Measurements from ENCODE around the gene WNT11. TPM values are rescaled to one million over a fixed set of nuclear protein-coding genes. Genes with fewer than 3 reads are reported as not detected.

The WNT11 gene
- total RNA-seq, 6 experiments from 2014 or later = not detected

- H3K27me3 Mint-ChIP-seq (ENCODE audit: insufficient read depth) = peaks cover 3% of the 10 kb centered on the region; the same call in 1 of the 2 replicates
- H3K36me3 Mint-ChIP-seq (ENCODE audit: low read depth) = peaks cover 9% of the 10 kb centered on the region; the same call in 1 of the 2 replicates
- H3K27ac Mint-ChIP-seq = no peak overlapping the region
- no peaks in the 10 kb centered on the region for H3K4me1 Mint-ChIP-seq (ENCODE audit: low read depth)
- H3K9me3 Mint-ChIP-seq = no peaks in the 10 kb centered on the region
- H3K4me3 Mint-ChIP-seq = no peak overlapping the region
- no peak for DNase-seq
- no peak for TF ChIP-seq CTCF (IDR thresholded peaks at IDR 0.05)
These were observed 65.3 kb downstream of the WNT11 start for GRCh38 chr11:76140912-76141574.

DNA sequence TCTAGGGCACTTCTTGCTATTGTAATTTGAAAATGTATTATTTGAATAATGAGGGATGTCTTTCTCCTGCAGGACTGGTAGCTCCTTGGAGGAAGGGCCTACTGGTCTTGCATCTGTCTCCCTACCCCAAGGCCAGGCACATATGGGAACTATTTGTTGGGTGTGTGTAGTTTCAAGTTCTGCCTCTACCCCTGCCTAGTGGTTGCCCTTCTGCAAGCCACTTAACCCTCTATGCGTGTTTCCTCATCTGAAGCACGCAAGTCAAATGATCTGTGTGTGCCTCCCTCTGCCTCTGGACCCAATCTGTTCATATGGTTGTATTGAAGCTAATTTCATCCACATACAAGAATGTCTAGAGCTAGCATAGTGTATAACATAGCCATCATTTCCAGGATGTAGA is 67.0 kb downstream of the WNT11 start:
- Mint-ChIP-seq H3K27ac (no peak overlapping the region), H3K27me3 (ENCODE audit: insufficient read depth) (peaks cover 1% of the 10 kb centered on the region; the same call in 1 of the 2 replicates), H3K4me3 (no peak overlapping the region), H3K36me3 (ENCODE audit: low read depth) (peaks cover 9% of the 10 kb centered on the region; the same call in 1 of the 2 replicates), H3K4me1 (ENCODE audit: low read depth) (peaks cover 7% of the 10 kb centered on the region; the same call in 1 of the 2 replicates), H3K9me3 (no peaks in the 10 kb centered on the region)
- DNase-seq = no peak
- no peak for TF ChIP-seq CTCF (IDR thresholded peaks at IDR 0.05)

Other genes starting within 250 kb of the WNT11 start
- gene THAP12, start 174.6 kb upstream of the WNT11 start, total RNA-seq (2021; fragmentation: NEBNext Ultra II Directional; extraction: Animal tissue kit (Norgen Biotek cat#: 25700)) = 10 to 100 TPM; 32.7 to 42.2 (median 36.3) TPM
- gene GVQW3, start 174.8 kb upstream of the WNT11 start, total RNA-seq (2021; fragmentation: NEBNext Ultra II Directional; extraction: Animal tissue kit (Norgen Biotek cat#: 25700)) = 1 to 10 TPM in 1 of 6 experiments, under 1 TPM in 5; 0.31 to 1.6 (median 0.69) TPM
- gene EMSY, start 238.5 kb upstream of the WNT11 start, total RNA-seq (2021; fragmentation: NEBNext Ultra II Directional; extraction: Animal tissue kit (Norgen Biotek cat#: 25700)) = 10 to 100 TPM; 12.3 to 17.5 (median 15.2) TPM

All from HFFc6 (cell line).